ENCODE results near the gene ATAD3C. TPM values are rescaled to one million over a fixed set of nuclear protein-coding genes. Genes with fewer than 3 reads are reported as not detected.

Gene ATAD3C
- total and polyA plus RNA-seq, 10 of the 15 experiments (the other 5 are each of a cell fraction or from before 2014, with no cell fraction given) = 0.03 to 3.1 (median 0.86) TPM

GRCh38 chr1:1438531-1439381 lies 10.7 kb upstream of the ATAD3C start:
- in situ Hi-C loops (cut with MboI) = no loop called here
- no peak overlapping the region for H3K27ac ChIP-seq (ENCODE audit: control insufficient read depth, insufficient read depth)
- ChIA-PET POLR2A (interaction anchor here (0.6 to 1.7 kb wide), 8 partner anchors 16 to 328 kb away, joined by 3 to 10 read pairs (median 4); partner anchors contain the start of gene CCNL2), CTCF (interaction anchor here (0.6 to 2.3 kb wide), 11 partner anchors 10 to 91 kb away, joined by 3 to 15 read pairs (median 6); no protein-coding TSS in a partner anchor), SMC1A (ENCODE audit: uncharacterized antibody, unreplicated experiment) (interaction anchor here (0.9 to 1.3 kb wide), 4 partner anchors 24 to 65 kb away, joined by 3 to 4 read pairs (median 3); no protein-coding TSS in a partner anchor), RAD21 (ENCODE audit: unreplicated experiment) (interaction anchor here (0.8 to 1.6 kb wide), 7 partner anchors 17 to 67 kb away, joined by 3 to 8 read pairs (median 4); partner anchors contain the start of gene AURKAIP1)
- FAIRE-seq = no peak
- WGBS (ENCODE audit: insufficient coverage, insufficient replicate concordance, low lambda C conversion rate, missing lambda C conversion rate) = 71% methylated on average over 45 of the region's 45 CpGs
- H3K27me3 ChIP-seq (replicated peaks in 1 of 2; ENCODE audit: control insufficient read depth in 2 of 2, insufficient read depth in 2 of 2, low read length in 1 of 2) = peaks cover 0 to 11% of the 10 kb centered on the region in 2 experiments; a peak in 3 of 4 replicates
- no peak overlapping the region for H3K9ac ChIP-seq (ENCODE audit: control insufficient read depth, insufficient read depth, low read length)
- no peaks in the 10 kb centered on the region for H3K79me2 ChIP-seq (ENCODE audit: control insufficient read depth, insufficient read depth, low read length)
- intact Hi-C loops (cut with micrococcal nuclease; ENCODE audit: unreplicated experiment) = no loop called here
- H4K20me1 ChIP-seq (ENCODE audit: control insufficient read depth, insufficient read depth) = no peaks in the 10 kb centered on the region
- no peaks in the 10 kb centered on the region for H3K9me3 ChIP-seq (replicated peaks; ENCODE audit: control insufficient read depth, insufficient read depth, low read length)
- H2AFZ ChIP-seq (ENCODE audit: control insufficient read depth, low read depth, low read length) = no peak overlapping the region
- BruUV-seq (replicated peaks) = no TSS peak
- DNase-seq (ENCODE audit: low read depth, low spot score) = no peak
- no peaks in the 10 kb centered on the region for H3K36me3 ChIP-seq (ENCODE audit: control insufficient read depth in 2 of 2, insufficient read depth in 2 of 2, low read length in 1 of 2)
- ATAC-seq = no peak
- H3K4me2 ChIP-seq (ENCODE audit: control insufficient read depth, insufficient read depth) = no peak overlapping the region; the same call in 1 of the 2 replicates
- no peak for TF ChIP-seq LARP7 (IDR thresholded peaks at IDR 0.05)
- TF ChIP-seq BMI1 (IDR thresholded peaks at IDR 0.05; ENCODE audit: borderline replicate concordance) = no peak
- no peak for TF ChIP-seq MTA2 (IDR thresholded peaks at IDR 0.05; ENCODE audit: low read depth)
- no peak for TF ChIP-seq SRF (IDR thresholded peaks at IDR 0.05; ENCODE audit: low read depth in 2 of 2, low read length in 2 of 2)
- TF ChIP-seq ATF2 (IDR thresholded peaks at IDR 0.05; ENCODE audit: low read length) = no peak
- no peak for TF ChIP-seq SUZ12 (IDR thresholded peaks at IDR 0.05; ENCODE audit: unreplicated experiment)
- TF ChIP-seq ESRRA (IDR thresholded peaks at IDR 0.05; ENCODE audit: low read length) = no peak
- no peak overlapping the region for H3K4me3 ChIP-seq
- H3K4me1 ChIP-seq (ENCODE audit: control insufficient read depth, insufficient read depth, low read length) = peaks cover 24% of the 10 kb centered on the region

All from GM12878 (cell line).